ENCODE measurements around the gene CEP112. TPM values are rescaled to one million over a fixed set of nuclear protein-coding genes. Genes with fewer than 3 reads are reported as not detected.

Gene CEP112
- total and polyA plus RNA-seq, 2 donors (not counting 3 experiments of a cell fraction or from before 2014, with no cell fraction given): 1.5 to 25.3 TPM

DNA sequence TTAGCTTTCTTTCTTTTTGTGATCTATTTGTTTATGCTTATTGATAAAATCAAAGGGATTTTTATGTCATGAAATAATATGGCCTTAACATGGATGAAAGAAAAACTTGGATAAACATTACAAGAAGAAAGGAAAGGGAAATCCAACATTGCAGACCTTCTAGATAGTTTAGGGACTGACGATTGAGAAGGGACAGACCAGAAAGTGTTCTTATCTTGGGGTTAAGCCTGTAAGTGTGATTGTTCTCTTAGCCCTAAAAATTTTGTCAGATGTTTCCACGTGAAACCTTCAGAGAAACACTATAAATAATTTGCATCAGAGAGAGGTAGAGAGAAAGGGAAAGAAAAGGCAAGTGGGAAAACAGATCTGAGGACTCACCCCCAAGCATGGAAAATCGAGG, 473.3 kb downstream of the CEP112 start:
- no peak for FAIRE-seq
- no peaks in the 10 kb centered on the region for H3K79me2 ChIP-seq (ENCODE audit: control insufficient read depth, insufficient read depth, low read length)
- H3K4me2 ChIP-seq (ENCODE audit: insufficient read depth, low read length): no peak overlapping the region
- no peaks in the 10 kb centered on the region for H4K20me1 ChIP-seq (replicated peaks; ENCODE audit: control insufficient read depth, extremely low read depth, insufficient read depth, low read length)
- no TSS peak for BruUV-seq (replicated peaks)
- no peak for TF ChIP-seq POLR2A (IDR thresholded peaks at IDR 0.05; ENCODE audit: low read depth, low read length)
- no peak for TF ChIP-seq GATA2 (IDR thresholded peaks at IDR 0.05; ENCODE audit: insufficient read depth, insufficient read length, low read depth, low read length)
- TF ChIP-seq JUN (IDR thresholded peaks at IDR 0.05; ENCODE audit: borderline replicate concordance, insufficient read depth, insufficient read length, low read depth): no peak
- TF ChIP-seq, protein P1, sequence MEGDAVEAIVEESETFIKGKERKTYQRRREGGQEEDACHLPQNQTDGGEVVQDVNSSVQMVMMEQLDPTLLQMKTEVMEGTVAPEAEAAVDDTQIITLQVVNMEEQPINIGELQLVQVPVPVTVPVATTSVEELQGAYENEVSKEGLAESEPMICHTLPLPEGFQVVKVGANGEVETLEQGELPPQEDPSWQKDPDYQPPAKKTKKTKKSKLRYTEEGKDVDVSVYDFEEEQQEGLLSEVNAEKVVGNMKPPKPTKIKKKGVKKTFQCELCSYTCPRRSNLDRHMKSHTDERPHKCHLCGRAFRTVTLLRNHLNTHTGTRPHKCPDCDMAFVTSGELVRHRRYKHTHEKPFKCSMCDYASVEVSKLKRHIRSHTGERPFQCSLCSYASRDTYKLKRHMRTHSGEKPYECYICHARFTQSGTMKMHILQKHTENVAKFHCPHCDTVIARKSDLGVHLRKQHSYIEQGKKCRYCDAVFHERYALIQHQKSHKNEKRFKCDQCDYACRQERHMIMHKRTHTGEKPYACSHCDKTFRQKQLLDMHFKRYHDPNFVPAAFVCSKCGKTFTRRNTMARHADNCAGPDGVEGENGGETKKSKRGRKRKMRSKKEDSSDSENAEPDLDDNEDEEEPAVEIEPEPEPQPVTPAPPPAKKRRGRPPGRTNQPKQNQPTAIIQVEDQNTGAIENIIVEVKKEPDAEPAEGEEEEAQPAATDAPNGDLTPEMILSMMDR (IDR thresholded peaks at IDR 0.05; ENCODE audit: extremely low read depth in 1 of 2, insufficient read depth in 1 of 2, low read depth in 1 of 2, low read length in 2 of 2): no peak
- no peak for TF ChIP-seq EZH2 (IDR thresholded peaks at IDR 0.05; ENCODE audit: borderline replicate concordance, low read depth, low read length, severe bottlenecking)
- no peak for TF ChIP-seq FOS (IDR thresholded peaks at IDR 0.05; ENCODE audit: borderline replicate concordance, insufficient read depth, low read length)
- no peak for TF ChIP-seq POLR2AphosphoS5 (IDR thresholded peaks at IDR 0.05; ENCODE audit: insufficient read depth, low read depth, low read length)
- TF ChIP-seq MYC (IDR thresholded peaks at IDR 0.05; ENCODE audit: low read depth, low read length): no peak
- TF ChIP-seq, protein P2, sequence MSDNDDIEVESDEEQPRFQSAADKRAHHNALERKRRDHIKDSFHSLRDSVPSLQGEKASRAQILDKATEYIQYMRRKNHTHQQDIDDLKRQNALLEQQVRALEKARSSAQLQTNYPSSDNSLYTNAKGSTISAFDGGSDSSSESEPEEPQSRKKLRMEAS (IDR thresholded peaks at IDR 0.05; ENCODE audit: insufficient read depth, insufficient read length): no peak
- no peak for DNase-seq (ENCODE audit: low read depth, low spot score)
- dilution Hi-C loops (cut with MboI; ENCODE audit: extremely low pct_ligation_motif_present, low sequenced_read_pairs) (no loop called here), intact Hi-C loops (cut with micrococcal nuclease) (no loop called here)
- no peaks in the 10 kb centered on the region for H3K4me1 ChIP-seq (ENCODE audit: control insufficient read depth, extremely low read depth, insufficient read depth, low read length)
- H3K4me3 ChIP-seq (replicated peaks in 1 of 3; ENCODE audit: insufficient read depth in 1 of 3, low read depth in 1 of 3, low read length in 3 of 3): no peak overlapping the region
- H3K36me3 ChIP-seq (ENCODE audit: control insufficient read depth in 2 of 2, extremely low read depth in 1 of 2, insufficient read depth in 2 of 2, low read length in 2 of 2): no peaks in the 10 kb centered on the region
- no peaks in the 10 kb centered on the region for H3K27me3 ChIP-seq (ENCODE audit: control insufficient read depth in 2 of 2, insufficient read depth in 2 of 2, low read length in 2 of 2)
- H2AFZ ChIP-seq (ENCODE audit: low read depth, low read length): no peak overlapping the region
- no peaks in the 10 kb centered on the region for H3K9me1 ChIP-seq (replicated peaks; ENCODE audit: control insufficient read depth, extremely low read depth, insufficient read depth, low read length)
- POLR2A ChIA-PET: no interaction called here
- no peak overlapping the region for H3K27ac ChIP-seq (ENCODE audit: insufficient read depth, low read depth, low read length)
- CTCF ChIA-PET: no interaction called here
- no peaks in the 10 kb centered on the region for H3K9me3 ChIP-seq (replicated peaks; ENCODE audit: control insufficient read depth, insufficient read depth, low read length)
- H3K9ac ChIP-seq (replicated peaks; ENCODE audit: extremely low read depth, insufficient read depth, low read length): no peak overlapping the region

All from endothelial cell of umbilical vein (primary cell).